Effector memory CD4-positive, alpha-beta T cell (primary cell): ENCODE measurements around the gene SIRT7.

ENCODE experiments used
- DNase-seq, 3 donors: peaks; one replicate each; pipeline ENCODE4 v3.0.0-alpha.2; 2020
- H3K27ac ChIP-seq: 2 replicates; pipeline ENCODE4 v1.7.0; 2013; ENCODE audit warnings: mild to moderate bottlenecking, low read length, moderate library complexity; ENCODE audit not compliant: insufficient read depth, poor library complexity, severe bottlenecking
- H3K27me3 ChIP-seq: replicated peaks from 2 replicates; pipeline ENCODE4 v1.7.0; 2013; ENCODE audit warnings: mild to moderate bottlenecking, low read length; ENCODE audit not compliant: insufficient read depth, control insufficient read depth, poor library complexity, severe bottlenecking
- H3K36me3 ChIP-seq: 2 replicates; pipeline ENCODE4 v1.7.0; 2013; ENCODE audit warnings: mild to moderate bottlenecking, low read length, moderate library complexity; ENCODE audit not compliant: control insufficient read depth, insufficient read depth
- H3K4me1 ChIP-seq: 2 replicates; pipeline ENCODE4 v1.7.0; 2013; ENCODE audit warnings: low read length, mild to moderate bottlenecking; ENCODE audit not compliant: control insufficient read depth, insufficient read depth, poor library complexity, severe bottlenecking
- H3K4me3 ChIP-seq: 2 replicates; pipeline ENCODE4 v1.7.0; 2013; ENCODE audit warnings: low read length, low read depth, mild to moderate bottlenecking; ENCODE audit not compliant: insufficient read depth, poor library complexity, severe bottlenecking
- H3K9me3 ChIP-seq: 2 replicates; pipeline ENCODE4 v1.7.0; 2013; ENCODE audit warnings: mild to moderate bottlenecking, low read length, moderate library complexity; ENCODE audit not compliant: control insufficient read depth

The SIRT7 gene

GRCh38 chr17:81925860-81926450, 8.0 kb upstream of the SIRT7 start:
- H3K4me1 ChIP-seq: peaks cover 37% of the 10 kb centered on the region
- DNase-seq: no peak
- peak overlapping the region; percentile 55 for H3K4me3 ChIP-seq
- no peaks in the 10 kb centered on the region for H3K36me3 ChIP-seq
- peak overlapping the region; percentile 79 for H3K27ac ChIP-seq
- no peaks in the 10 kb centered on the region for H3K9me3 ChIP-seq
- H3K27me3 ChIP-seq: peaks cover 9% of the 10 kb centered on the region

DNA sequence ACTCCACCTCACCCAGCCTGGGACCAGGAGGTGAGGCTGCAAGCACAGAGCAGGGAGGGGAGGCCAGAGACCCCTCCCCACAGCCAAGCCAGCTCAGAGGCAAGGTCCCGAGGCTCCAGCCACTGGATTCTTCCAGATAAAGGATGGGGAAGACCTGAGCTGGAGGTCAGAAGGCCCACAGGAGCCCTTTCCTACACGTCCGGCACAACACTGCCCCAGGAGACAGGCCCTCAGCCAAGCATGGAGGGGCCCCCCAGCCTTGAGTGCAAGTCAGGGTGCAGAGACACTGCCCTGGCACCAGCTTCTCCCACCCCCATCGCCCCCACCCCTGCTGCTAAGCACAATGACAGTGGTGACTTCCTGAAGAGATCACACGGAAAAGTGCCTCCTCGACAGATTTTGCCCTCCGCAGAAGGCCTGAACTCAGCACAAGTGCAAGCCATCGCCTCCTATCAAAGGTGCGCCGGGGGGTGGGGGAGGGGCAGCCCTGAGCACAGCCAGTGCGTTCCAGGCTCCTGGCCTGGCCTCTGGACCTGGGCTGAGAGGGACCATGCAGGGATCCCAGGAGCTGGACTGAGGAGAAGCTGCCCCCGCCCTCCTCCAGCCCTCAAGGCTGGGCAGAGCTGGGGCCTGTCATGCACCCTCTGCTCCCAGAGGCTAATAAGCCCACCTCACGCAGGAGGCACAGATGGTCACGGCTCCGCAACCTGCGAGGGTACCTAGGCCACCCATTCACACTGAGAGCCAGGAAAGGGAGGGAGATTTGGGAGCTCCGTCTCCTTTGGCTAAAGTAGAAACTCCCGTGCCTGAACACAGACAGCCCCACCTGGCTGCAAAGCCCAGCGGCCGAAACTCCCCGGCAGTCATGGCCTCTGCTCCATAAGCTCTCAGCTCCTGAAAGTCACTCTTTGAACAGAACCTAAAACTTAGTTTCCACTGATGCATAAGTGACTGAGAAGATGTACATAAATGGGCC, 6.9 kb upstream of the SIRT7 start:
- H3K4me3 ChIP-seq: peak overlapping the region; percentile 20
- peaks cover 37% of the 10 kb centered on the region for H3K4me1 ChIP-seq
- no peaks in the 10 kb centered on the region for H3K9me3 ChIP-seq
- no peak for DNase-seq
- H3K36me3 ChIP-seq: no peaks in the 10 kb centered on the region
- peaks cover 9% of the 10 kb centered on the region for H3K27me3 ChIP-seq
- H3K27ac ChIP-seq: peak overlapping the region; percentile 8

DNA sequence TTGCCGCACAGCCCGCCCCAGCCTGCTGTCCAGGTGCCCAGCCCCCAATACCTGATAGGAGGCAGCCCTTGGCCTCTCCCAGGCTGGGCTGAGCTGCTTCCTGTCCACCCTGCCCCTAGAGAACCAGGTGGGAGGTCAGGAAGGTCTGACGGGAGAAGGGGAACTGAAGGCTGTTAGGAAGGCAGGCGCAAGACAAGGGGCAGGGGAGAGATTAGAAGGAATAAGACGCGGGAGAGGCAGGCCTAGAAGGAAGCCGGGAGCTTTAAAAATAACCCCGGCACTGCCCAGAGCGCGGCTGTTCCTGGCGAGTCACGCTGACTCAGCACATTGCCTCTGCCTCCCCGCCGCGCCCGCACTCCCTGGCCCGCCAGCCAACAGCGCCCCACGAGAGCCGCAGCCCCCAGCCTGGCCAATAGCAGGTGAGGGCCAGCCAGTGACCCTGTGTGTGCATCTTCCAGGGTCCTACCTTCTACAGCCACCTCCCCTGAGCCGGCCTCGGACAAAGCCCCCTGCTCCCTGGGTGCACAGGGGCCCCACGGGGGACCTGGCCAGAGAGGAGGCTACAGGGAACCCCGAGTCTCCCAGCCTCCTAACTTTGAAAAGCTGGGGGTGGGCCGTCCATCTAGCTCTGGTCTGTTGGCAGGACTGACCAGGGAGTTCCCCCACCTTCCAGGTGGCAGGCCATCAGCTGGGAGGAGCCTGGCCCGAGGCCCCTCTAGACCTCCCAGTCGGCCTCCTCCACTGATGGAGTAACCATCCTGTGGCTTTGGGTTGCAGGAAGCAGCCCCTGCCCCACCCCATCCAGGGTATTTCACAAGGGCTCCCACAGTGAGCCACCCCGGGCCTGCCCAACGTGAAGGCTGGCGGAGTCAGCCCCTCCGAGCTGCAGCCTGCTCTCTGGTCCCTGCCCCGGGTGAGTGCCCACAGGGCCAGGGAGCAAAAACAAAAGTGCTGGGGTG, 5.6 kb upstream of the SIRT7 start:
- Histone ChIP-seq H3K9me3 (no peaks in the 10 kb centered on the region), H3K36me3 (no peaks in the 10 kb centered on the region), H3K27me3 (peaks cover 2% of the 10 kb centered on the region), H3K27ac (no peak overlapping the region), H3K4me3 (no peak overlapping the region), H3K4me1 (peaks cover 35% of the 10 kb centered on the region)
- DNase-seq: no peak

DNA sequence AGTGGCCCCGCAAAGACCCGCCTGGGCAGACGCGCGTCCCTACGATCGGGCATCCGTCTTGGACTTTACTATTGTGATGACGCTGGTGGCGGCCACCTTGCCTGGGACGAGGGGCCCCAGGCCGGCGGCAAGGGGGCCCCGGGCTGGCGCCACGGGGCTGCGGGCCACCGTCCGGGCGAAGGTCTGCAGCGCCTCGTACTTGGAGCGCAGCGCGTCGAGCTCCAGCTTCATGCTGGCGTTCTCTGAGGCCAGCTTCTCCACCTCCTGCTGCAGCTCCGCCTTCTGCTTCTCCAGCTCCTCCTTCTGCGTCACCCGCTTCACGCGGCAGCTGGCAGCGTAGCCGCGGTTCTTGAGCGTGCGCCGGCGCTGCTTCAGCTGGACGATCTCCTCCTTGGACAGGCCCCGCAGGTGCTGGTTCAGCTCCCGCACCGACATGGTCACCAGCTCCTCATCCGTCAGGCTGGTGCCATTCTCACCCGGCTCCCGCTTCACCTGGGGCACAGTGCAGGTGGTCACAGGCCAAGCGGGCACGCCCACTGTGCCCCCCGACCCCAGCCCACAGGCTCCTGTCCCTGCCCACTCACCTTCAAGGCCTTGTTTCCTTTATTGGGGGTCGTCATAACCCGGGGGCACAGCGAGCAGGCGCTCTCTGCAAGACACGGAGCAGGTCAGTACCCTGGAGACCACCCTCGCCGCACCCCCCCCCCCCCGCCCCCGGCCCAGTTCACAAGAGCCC, 4.8 kb upstream of the SIRT7 start:
- peaks cover 33% of the 10 kb centered on the region for H3K4me1 ChIP-seq
- no peak for DNase-seq
- H3K36me3 ChIP-seq: no peaks in the 10 kb centered on the region
- H3K27ac ChIP-seq: no peak overlapping the region
- no peaks in the 10 kb centered on the region for H3K27me3 ChIP-seq
- H3K9me3 ChIP-seq: no peaks in the 10 kb centered on the region
- no peak overlapping the region for H3K4me3 ChIP-seq

DNA sequence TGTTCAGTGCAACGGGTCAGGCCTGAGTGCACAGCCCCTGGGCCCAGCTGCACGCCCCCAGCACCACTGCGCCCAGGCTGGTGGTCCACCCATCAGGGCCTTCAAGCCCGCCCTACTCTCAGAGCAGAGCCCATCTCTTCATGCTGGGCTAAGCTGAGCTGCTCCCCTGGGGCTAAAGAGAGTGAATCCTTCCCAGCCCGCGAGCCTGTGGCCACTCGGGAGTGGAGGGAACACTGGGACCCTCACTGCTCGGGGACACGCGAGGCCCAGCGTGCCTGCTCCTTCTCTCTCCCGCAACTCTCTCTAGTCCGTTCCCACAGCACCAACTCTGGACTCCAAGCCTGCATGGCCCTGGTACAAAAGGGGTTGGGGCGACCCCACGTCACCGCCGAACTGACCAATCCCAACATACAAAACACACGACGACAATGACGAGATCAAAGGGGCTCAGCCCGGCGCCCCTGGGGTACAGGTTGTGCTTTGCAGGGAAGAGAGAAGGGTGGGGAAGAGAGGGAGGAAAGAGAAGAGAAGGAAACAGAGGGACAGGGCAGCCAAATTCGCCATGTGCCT, 4.1 kb upstream of the SIRT7 start:
- no peaks in the 10 kb centered on the region for H3K27me3 ChIP-seq
- H3K4me3 ChIP-seq: no peak overlapping the region
- DNase-seq: no peak
- H3K27ac ChIP-seq: no peak overlapping the region
- peaks cover 35% of the 10 kb centered on the region for H3K4me1 ChIP-seq
- no peaks in the 10 kb centered on the region for H3K9me3 ChIP-seq
- H3K36me3 ChIP-seq: no peaks in the 10 kb centered on the region

DNA sequence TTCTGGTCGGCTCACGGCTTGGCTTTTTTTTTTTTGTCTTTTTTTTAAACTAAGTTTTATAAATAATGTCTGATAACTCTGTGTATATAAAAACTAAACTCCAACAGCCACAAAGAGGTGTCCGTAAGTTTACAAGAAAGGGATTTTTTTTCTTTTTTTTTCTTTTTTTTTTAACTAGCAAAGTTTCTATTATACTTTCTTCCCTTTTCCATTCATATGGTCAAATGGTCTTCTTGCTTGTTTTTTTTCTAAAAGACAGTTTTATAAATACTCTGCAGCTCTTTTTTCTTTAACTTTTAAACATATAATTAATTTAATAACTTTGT, 3.5 kb upstream of the SIRT7 start:
- H3K27me3 ChIP-seq: no peaks in the 10 kb centered on the region
- no peaks in the 10 kb centered on the region for H3K9me3 ChIP-seq
- no peak for DNase-seq
- H3K36me3 ChIP-seq: no peaks in the 10 kb centered on the region
- H3K27ac ChIP-seq: no peak overlapping the region
- H3K4me1 ChIP-seq: peaks cover 40% of the 10 kb centered on the region
- H3K4me3 ChIP-seq: no peak overlapping the region

GRCh38 chr17:81920612-81921536, 2.9 kb upstream of the SIRT7 start:
- Histone ChIP-seq H3K4me3 (no peak overlapping the region), H3K36me3 (peaks cover 4% of the 10 kb centered on the region), H3K9me3 (no peaks in the 10 kb centered on the region), H3K27me3 (no peaks in the 10 kb centered on the region), H3K27ac (no peak overlapping the region), H3K4me1 (peaks cover 34% of the 10 kb centered on the region)
- no peak for DNase-seq

- H3K4me3 ChIP-seq: no peak overlapping the region
- H3K27me3 ChIP-seq: no peaks in the 10 kb centered on the region
- H3K9me3 ChIP-seq: no peaks in the 10 kb centered on the region
- DNase-seq: no peak
- peaks cover 22% of the 10 kb centered on the region for H3K36me3 ChIP-seq
- H3K4me1 ChIP-seq: peaks cover 18% of the 10 kb centered on the region
- H3K27ac ChIP-seq: no peak overlapping the region
Measured at GRCh38 chr17:81918832-81919545, 1.0 kb upstream of the SIRT7 start.
